HPDE6-E6E7 (cell line): Measurements from ENCODE around the gene NOCT.
A peak's percentile ranks its signal among the peaks of the same experiment; 100 is the strongest.
"Not testable (repeated sequence)": the region's sequence is repeated elsewhere in the genome, so short reads cannot be mapped to it uniquely, and the experiment has no call there.

Experiments
- DNase-seq: peaks from one replicate; pipeline ENCODE4 v3.0.0; 2011; ENCODE audit warnings: missing footprints; ENCODE audit errors: extremely low spot score

The NOCT gene

DNA sequence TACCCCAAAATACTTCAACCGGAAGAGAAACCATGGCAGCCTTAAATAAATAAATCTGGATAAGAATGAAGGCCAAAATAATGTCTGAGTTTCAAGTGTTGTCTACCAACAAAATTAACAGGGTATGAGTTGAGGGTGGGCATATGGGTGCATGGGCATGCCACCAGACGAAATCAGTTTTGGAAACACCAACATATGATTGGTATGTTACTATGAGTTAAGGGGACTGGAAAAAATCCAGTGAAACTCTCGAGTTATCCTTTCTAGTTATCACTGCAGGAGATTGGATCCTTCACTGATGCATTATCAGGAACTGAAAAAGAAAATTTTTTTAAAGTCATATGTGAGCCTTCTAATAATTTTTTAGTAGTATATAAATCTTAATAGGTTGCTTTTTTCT is 32.4 kb downstream of the NOCT start:
- no peak for DNase-seq

DNA sequence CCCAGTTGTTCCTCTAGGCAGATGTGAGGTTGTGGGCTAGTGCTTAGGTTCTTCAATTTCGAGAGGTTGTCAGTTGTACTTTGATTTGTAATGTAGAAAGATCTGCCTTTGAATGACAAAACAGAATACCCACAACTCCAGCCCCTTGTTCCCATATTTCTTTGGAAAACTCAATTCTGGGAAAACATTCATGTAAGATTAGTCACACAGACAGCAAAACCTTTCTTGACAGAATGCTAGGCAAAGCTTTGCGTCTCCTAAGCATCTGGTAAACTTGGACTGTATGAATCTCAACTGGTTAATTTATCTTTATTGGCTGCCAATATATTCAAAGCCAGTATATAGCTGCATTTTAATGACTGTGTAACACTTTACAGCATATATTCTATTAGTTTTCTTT is 34.9 kb downstream of the NOCT start:
- no peak for DNase-seq

DNA sequence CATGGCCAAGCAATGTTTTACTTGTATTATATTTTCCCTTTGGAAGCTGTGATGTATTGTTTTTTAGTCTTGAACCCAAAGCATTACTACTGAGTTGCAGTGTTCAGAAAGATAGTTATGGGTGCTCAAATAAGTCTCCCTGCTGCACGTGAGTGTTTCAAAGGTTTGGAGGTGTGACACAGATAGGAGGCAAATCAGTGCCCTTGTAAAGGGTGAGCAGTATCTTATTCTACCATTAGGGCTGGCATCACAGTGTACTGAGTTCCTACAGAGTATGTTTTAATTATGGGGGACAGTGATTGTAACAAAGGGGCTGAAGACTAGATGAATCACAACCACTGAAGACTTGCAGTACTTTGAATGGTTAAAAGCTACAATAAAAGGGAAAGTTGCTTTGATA is 38.3 kb downstream of the NOCT start:
- no peak for DNase-seq

DNA sequence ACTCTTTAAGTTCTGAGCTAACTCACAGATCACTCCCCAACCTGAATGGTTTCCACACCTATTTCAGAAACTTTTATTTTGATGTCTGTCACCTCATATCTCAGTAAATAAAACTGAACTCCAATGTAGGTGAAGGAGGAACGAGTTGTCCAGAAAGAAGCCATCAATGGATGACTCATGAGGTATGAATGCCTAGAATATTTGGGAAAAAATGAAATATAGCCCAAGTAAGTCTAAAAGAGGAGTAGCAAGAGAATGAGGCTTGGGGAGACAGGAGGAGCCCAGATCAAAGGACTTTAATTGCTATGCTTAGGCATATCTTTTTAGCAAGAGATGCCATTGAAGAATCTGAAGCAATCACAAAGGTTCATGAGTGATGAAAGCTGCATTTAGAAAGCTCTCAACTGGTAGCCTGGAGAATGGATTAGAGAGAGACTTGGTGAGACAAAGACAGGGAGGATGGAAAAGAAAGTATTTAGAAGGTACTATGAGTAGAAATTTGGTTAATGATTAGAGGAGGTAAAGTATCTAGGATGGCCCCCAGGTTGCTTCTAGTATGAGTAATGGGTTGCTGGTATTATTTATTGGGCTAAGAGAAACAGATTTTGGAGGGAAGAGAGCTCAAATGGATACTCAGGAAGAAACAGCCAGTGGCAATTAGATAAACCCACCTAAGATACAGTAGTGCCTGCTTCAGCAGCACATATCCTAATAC is 39.4 kb downstream of the NOCT start:
- DNase-seq, result no peak

DNA sequence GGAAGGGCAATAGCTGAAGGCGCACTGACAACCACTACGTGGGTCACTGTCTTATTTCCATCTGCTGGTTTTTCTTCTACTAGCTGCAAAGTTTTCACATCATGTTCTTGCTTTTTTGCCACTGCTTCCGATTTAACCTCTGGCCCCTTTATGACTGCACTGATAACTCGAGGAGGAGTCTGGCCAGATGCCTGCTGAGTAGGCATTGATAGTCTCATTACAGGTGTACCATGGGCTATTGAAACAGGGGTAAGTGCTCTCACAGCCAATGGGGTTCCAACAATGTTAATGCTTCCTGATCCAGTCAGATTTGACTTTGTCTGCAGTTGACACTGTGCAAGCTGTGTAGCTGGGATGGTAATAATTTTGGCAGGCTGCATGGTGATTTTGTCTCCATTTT is 43.4 kb downstream of the NOCT start:
- DNase-seq, result not testable (repeated sequence)

DNA sequence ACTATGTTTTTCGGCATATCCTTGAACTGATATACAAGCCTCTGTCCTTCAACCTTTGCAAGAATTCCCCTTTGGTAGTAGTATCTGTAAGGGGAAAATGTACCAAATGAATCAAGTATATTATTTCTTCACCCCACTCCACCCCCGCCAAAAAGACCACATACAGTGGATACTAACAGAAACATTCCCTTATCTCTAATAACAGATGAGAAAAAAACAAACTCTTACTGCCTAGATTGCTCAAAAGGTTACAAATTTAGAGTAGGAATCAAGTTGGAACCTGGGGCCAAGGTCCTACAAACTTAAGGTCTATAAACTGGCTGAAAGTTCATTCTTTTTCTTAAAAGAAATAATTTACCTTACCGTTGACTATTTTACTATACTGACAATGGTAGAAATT is 45.0 kb downstream of the NOCT start:
- no peak for DNase-seq

DNA sequence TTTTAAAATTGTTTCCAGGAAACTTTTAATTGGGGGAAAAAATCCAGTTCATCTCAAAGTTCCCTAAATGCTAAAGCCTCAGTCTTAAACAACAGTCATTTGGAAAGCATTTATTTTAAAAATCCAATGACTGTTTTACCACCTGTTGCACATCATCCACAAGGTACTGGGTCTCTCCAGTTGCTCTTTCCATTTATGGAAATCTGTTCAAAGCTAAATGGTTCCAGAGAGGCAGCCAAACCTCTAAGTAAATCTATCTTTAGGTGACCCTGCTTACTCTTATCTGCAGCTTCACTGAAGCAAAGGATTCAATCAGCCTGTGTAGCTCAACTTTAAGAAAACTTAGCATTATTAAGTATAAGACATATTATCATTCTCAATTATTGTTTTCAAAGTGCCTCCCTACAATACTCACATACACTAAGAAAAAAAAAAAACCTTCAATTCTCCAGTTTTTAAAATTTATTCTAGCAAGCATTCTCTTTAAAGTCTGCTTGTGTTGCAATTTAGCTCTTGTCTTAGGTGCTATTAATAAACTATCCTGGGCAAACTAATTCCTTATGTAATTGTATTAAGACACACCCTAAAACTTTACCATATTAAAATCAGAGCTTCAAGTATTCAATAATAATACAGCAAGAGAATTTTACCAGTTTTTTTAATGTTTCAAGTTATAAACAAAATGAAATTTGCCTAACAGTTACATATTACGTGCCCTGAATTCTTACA is 60.6 kb downstream of the NOCT start:
- no peak for DNase-seq

DNA sequence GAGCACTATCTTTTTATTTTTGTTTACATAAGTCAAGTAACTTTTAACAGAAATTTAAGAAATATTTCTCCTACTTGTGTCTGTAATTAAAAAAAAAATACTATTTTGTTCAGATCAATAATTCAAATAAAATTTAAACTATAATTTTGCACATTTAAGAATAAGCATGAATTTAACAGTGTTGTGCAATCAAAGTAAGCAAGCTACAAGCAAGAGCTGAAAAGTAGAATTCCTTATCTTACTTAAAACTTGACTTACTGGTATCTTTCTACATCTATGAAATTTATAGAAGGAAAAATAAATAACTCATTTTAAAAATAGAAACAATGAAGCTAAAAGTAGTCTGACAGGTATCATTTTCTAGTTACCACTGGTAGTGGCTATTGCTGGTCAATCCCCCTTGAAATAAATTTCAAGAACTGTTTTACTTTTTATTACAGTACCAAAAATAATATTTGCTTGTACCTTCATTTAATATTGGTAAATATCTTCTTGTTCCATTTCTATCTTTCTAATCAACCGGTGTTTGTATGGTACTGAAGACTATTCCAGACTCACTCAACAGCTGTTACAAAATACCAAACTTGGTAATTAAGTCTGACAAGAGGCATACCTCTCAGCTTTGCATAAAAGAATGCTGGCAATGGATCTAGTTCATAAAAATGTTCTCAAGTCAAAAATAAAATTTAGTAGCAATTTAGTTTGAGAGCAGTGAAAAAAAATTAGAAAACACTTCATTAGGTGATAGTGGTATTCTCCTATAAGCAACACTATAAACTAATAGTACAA is 62.2 kb downstream of the NOCT start:
- no peak for DNase-seq

DNA sequence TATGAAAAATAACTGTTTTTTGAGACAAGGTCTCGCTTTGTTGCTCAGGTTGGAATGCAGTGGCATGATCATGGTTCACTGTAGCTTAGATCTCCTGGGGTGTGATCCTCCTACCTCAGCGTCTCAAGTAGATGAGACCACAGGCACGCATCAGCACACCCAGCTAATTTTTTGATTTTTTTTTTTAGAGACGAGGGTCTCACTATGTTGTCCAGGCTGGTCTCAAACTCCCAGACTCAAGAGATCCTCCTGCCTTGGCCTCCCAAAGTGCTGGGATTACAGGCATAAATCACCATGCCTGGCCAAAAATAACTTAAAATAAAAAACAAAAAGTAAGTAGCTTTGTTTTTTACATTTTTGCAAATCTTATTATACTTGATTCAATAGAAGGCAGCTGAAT is 63.3 kb downstream of the NOCT start:
- no peak for DNase-seq

DNA sequence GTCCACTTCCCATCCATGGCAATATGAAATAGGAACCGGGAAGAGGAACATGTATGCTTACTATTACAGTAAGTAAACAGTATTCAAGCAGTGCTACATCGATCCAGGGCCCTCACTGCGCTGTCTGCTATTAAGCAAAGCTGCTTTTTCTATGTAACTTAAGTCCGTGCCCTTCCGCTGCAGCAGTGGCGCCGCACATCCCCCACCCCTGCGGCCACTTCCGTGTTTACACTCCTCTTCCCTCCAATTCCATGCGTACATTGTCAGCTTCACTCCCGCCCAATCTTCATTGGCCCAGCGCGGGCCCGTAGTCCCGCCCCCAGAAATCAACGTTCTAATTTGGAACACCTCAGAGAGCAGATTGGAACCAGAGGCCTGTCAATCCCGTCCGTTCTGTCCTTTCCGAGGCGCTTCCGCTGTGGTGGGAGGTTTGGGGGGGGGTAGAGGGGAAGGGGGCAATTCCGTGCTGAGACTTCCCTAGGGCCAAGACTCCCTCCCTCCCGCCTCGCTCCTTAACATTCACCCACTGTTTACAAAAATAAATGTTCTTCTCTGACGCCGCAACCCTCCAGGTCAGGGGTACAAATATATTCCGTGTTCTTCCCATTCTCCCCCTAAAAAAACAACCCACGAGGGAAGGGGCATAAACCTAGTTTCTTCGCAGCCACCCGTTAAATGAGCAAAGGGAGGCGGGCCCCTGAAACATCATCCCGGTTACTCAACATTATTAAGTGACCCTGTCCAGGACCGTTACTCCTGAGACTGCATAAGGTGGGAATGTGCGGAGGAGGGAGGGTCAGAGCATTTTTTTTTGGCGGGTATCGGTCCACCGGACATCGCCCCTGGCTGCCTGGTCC is 67.4 kb downstream of the NOCT start:
- peak; percentile 88 for DNase-seq

DNA sequence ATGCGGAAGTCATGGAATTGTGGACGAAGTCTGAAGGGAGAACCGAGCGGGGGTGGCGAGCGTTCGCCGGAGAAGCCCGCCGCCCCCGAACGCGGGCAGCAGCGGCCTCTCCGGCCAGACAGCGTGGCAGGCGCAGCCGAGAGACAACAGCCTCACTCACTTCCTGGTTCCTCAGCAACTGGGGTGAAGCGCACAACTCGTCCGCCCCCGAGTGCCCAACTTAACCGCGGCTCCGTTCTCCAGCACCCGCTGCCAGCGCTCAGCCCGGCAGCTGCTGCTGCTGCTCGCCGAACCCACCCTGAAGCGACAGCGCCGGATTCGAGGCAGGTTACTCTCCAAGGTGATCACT is 68.0 kb downstream of the NOCT start:
- DNase-seq, result peak; percentile 61

DNA sequence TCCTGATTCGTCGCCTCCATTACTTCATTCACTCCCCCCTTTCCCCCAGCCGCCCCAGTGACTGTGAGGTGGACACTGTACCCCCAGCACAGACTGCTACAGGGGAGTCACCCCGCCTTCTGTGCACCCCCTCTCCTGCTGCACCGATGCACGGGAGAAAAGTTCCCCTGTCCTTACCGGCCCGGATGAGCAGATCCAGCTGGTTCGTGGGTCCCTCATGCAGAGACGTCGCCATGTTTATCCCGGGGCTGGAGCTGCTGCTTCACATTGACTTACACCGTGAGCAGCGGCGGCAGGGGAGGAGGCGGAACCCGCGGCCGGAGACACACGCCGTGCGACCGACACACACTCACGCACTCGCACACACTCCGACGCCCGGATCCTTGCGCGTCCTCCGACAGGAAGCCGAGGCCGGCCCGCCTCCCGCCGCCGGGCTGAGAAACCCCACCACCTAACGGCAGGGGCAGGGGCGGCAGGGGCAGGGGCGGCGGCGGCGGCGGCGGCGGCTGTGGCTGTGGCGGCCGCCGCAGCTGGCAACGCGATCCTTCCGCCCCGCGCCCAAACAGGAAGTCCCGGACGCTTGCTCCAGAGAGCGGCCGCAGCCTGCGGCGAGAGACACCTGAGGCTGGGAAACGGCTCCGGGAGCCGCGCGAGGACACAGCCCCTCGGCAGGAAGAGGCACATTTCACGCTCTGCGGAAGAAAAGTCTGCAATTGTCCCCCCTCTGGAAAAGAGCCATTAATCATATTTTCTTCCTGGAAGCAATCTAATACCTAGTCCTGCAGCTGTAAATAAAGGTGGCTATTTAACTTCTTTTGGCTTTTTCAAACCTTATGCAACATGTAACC is 68.6 kb downstream of the NOCT start:
- peak; percentile 52 for DNase-seq

DNA sequence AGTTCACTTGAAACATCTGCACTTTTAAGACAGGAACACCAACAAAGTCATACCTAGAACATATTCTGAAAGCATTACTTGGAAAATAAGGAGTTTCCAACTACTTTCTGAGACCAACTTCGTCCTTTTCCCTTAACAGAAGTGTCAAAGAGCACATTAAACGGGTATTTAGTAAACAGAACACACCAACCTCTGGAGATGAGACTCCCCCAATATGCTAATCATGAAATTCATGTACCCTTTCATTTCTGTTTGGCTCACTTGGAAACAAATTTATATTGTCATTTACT is 69.2 kb downstream of the NOCT start:
- no peak for DNase-seq

DNA sequence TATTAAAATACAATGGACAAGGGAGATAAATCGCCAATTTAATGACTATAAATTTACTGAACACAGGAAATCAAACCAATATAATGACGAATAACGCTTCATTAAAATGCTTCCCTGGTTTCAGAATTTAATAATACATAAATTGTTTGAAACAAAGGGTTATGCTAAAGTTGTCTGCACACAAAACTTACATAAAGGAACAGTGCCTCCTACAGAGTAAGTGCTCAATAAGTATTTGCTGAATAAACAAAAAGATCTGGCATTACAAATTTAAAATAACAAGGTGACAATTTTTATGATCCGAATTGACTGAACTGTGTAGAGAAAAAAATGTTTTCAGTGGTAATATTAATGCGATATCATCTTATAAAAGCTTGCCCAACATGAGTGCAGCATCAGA is 69.6 kb downstream of the NOCT start:
- no peak for DNase-seq

DNA sequence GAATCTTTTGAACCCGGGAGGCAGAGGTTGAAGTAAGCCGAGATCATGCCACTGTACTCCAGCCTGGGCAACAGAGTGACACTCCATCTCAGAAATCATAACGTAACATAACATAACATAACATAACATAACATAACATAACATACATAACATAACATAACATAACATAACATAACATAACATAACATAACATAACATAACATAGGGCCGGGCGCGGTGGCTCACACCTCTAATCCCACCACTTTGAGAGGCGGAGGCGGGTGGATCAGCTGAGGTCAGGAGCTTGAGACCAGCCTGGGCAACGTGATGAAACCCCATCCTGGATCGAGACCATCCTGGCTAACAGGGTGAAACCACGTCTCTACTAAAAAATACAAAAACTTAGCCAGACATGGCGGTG is 76.7 kb downstream of the NOCT start:
- DNase-seq, result no peak
